GM23248 (cell line): Measurements from ENCODE around the gene PPP1R9A.

Source experiments
- EZH2 ChIP-seq: fragments of 200-600 bp; sonication (generic); IDR thresholded peaks from 2 replicates; pipeline ENCODE4 v1.6.1; 2018; ENCODE audit warnings: antibody characterized with exemption, mild to moderate bottlenecking; ENCODE audit not compliant: insufficient read depth, poor library complexity, severe bottlenecking
- EZH2phosphoT487 ChIP-seq: fragments of 200-600 bp; sonication (generic); IDR thresholded peaks from 2 replicates; pipeline ENCODE4 v1.6.1; 2018; ENCODE audit warnings: antibody characterized with exemption, moderate library complexity, mild to moderate bottlenecking, low read depth; ENCODE audit not compliant: insufficient read depth

GRCh38 chr7:94975336-94975735 lies 67.9 kb downstream of the PPP1R9A start:
- no peak for TF ChIP-seq EZH2phosphoT487
- no peak for TF ChIP-seq EZH2
